OCI-LY7 (cell line): ENCODE measurements around the gene STPG4. TPM values are rescaled to one million over a fixed set of nuclear protein-coding genes. Genes with fewer than 3 reads are reported as not detected.

Source experiments
- BruUV-seq: library from RNA; stranded (reverse); fragments of 400-500 nt; replicated peaks from 2 replicates; lab custom pipeline; 2021; lab: Mats Ljungman, UMichigan
- CTCF ChIA-PET: fragments of 300-600 bp; sonication (Branson Sonifier 250); formaldehyde crosslinking; loops from one replicate; lab custom pipeline; 2022; ENCODE audit warnings: antibody characterized with exemption; ENCODE audit not compliant: unreplicated experiment; lab: Charles Lee
- POLR2A ChIA-PET: fragments of 300-600 bp; sonication (Branson Sonifier 250); formaldehyde crosslinking; loops from one replicate; lab custom pipeline; 2022; ENCODE audit warnings: antibody characterized with exemption; lab: Charles Lee
- DNase-seq: peaks from one replicate; pipeline ENCODE4 v3.0.0-alpha.2; 2015; ENCODE audit warnings: low spot score
- H2AFZ ChIP-seq: fragments of 200-600 bp; sonication (generic), shearing (Covaris generic); 2 replicates; pipeline ENCODE4 v1.6.1; 2014; ENCODE audit warnings: mild to moderate bottlenecking, antibody characterized with exemption, low read length, moderate library complexity
- H3K27ac ChIP-seq: fragments of 200-600 bp; sonication (generic); 2 replicates; pipeline ENCODE4 v1.5.1; 2014; ENCODE audit warnings: mixed run types, low read depth, mild to moderate bottlenecking, moderate library complexity, low read length, inconsistent platforms; ENCODE audit not compliant: poor library complexity, severe bottlenecking
- H3K36me3 ChIP-seq: fragments of 200-600 bp; sonication (generic); 2 replicates; pipeline ENCODE4 v1.6.1; 2014; ENCODE audit warnings: mild to moderate bottlenecking, antibody characterized with exemption, low read length, moderate library complexity, mixed read lengths; ENCODE audit not compliant: insufficient read depth
- H3K4me1 ChIP-seq: fragments of 200-600 bp; sonication (generic); 2 replicates; pipeline ENCODE4 v1.5.1; 2014; ENCODE audit warnings: mild to moderate bottlenecking, low read length; ENCODE audit not compliant: insufficient read depth, poor library complexity, severe bottlenecking
- H3K4me2 ChIP-seq: fragments of 200-600 bp; sonication (generic); 2 replicates; pipeline ENCODE4 v1.6.1; 2014; ENCODE audit warnings: mild to moderate bottlenecking, low read length
- H3K4me3 ChIP-seq: fragments of 200-600 bp; sonication (generic); 2 replicates; pipeline ENCODE4 v1.5.1; 2014; ENCODE audit warnings: mild to moderate bottlenecking, low read depth, low read length; ENCODE audit not compliant: poor library complexity, severe bottlenecking
- H3K79me2 ChIP-seq: fragments of 200-600 bp; sonication (generic); 2 replicates; pipeline ENCODE4 v1.6.1; 2016; ENCODE audit warnings: low read depth, mild to moderate bottlenecking, low read length, moderate library complexity, mixed read lengths; ENCODE audit not compliant: insufficient read depth
- H3K9me2 ChIP-seq: fragments of 200-600 bp; sonication (generic); 2 replicates; pipeline ENCODE4 v1.6.1; 2016; ENCODE audit warnings: mild to moderate bottlenecking, low read length, mixed read lengths; ENCODE audit not compliant: insufficient read depth
- H3K9me3 ChIP-seq: fragments of 200-600 bp; sonication (generic); 2 replicates; pipeline ENCODE4 v1.6.1; 2014; ENCODE audit warnings: mild to moderate bottlenecking, mixed run types, low read length, mixed read lengths
- H4K20me1 ChIP-seq: fragments of 200-600 bp; sonication (generic); 2 replicates; pipeline ENCODE4 v1.6.1; 2014; ENCODE audit warnings: mild to moderate bottlenecking, antibody characterized with exemption, low read length, moderate library complexity, mixed read lengths; ENCODE audit not compliant: insufficient read depth
- CTCF ChIP-seq: fragments of 200-600 bp; sonication (generic); conservative IDR thresholded peaks from 2 replicates; pipeline ENCODE4 v1.5.1; 2014; ENCODE audit warnings: mild to moderate bottlenecking, antibody characterized with exemption, low read length, moderate library complexity, mixed read lengths
- EZH2phosphoT487 ChIP-seq: fragments of 200-600 bp; sonication (generic); IDR thresholded peaks from 2 replicates; pipeline ENCODE4 v1.6.1; 2018; ENCODE audit warnings: low read depth, borderline replicate concordance, mild to moderate bottlenecking, mixed run types, antibody characterized with exemption, low read length, moderate library complexity, mixed read lengths
- intact Hi-C: fragments of 100-400 bp; cut with micrococcal nuclease; formaldehyde crosslinking; loops from one replicate; pipeline ENCODE4 v1.10.0; 2022; ENCODE audit not compliant: unreplicated experiment
- total RNA-seq, 2 experiments: library from RNA; depleted of rRNA in 1 of 2; stranded (reverse); fragments of >200 nt in 1 of 2; shearing (Covaris generic) in 1 of 2; gene quantifications; 2 replicates each; pipeline ENCODE4 v1.2.3, GENCODE V29; 2014 to 2022

Gene STPG4
- total RNA-seq, 2 experiments from 2014 or later: 0.68 TPM; not detected in 1

GRCh38 chr2:47058003-47058931 is 96.8 kb downstream of the STPG4 start:
- no peaks in the 10 kb centered on the region for H3K4me1 ChIP-seq
- CTCF ChIA-PET: interaction anchor here (0.7 kb wide), 1 partner anchor 15 kb away, joined by 3 read pairs; no protein-coding TSS in a partner anchor
- H3K36me3 ChIP-seq: peaks cover 52% of the 10 kb centered on the region
- H3K79me2 ChIP-seq: no peaks in the 10 kb centered on the region
- H3K4me3 ChIP-seq: no peak overlapping the region
- H3K27ac ChIP-seq: no peak overlapping the region
- intact Hi-C loops: no loop called here
- H4K20me1 ChIP-seq: no peaks in the 10 kb centered on the region
- BruUV-seq: no TSS peak
- no peak overlapping the region for H3K4me2 ChIP-seq
- POLR2A ChIA-PET: no interaction called here
- no peak overlapping the region for H2AFZ ChIP-seq
- no peaks in the 10 kb centered on the region for H3K9me3 ChIP-seq
- TF ChIP-seq EZH2phosphoT487 (no peak), CTCF (no peak)
- DNase-seq: no peak
- H3K9me2 ChIP-seq: no peaks in the 10 kb centered on the region

GRCh38 chr2:47057687-47058002 is 97.5 kb downstream of the STPG4 start:
- no peak for TF ChIP-seq CTCF
- intact Hi-C loops: no loop called here
- H3K36me3 ChIP-seq: peaks cover 52% of the 10 kb centered on the region
- no peak for DNase-seq
- H3K4me3 ChIP-seq: no peak overlapping the region
- H3K9me3 ChIP-seq: no peaks in the 10 kb centered on the region
- no peaks in the 10 kb centered on the region for H4K20me1 ChIP-seq
- no peak overlapping the region for H2AFZ ChIP-seq
- POLR2A ChIA-PET: no interaction called here
- no peaks in the 10 kb centered on the region for H3K9me2 ChIP-seq
- H3K27ac ChIP-seq: no peak overlapping the region
- no peak overlapping the region for H3K4me2 ChIP-seq
- H3K4me1 ChIP-seq: no peaks in the 10 kb centered on the region
- no peaks in the 10 kb centered on the region for H3K79me2 ChIP-seq
- no TSS peak for BruUV-seq
- CTCF ChIA-PET: interaction anchor here (0.7 kb wide), 1 partner anchor 16 kb away, joined by 3 read pairs; no protein-coding TSS in a partner anchor
